Heart left ventricle (tissue), 13 donors: ENCODE results near the gene LANCL2.

Source experiments
- CTCF ChIP-seq, 12 donors: fragments of 200-600 bp; sonication (generic) in 4 of 12; IDR thresholded peaks; one replicate each; pipeline versions ENCODE4 v1.5.0 to v1.8.0; 2018 to 2022; ENCODE audit warnings: antibody characterized with exemption in 12 of 12, mild to moderate bottlenecking in 5 of 12
- POLR2A ChIP-seq, 2 donors: fragments of 450-650 bp; IDR thresholded peaks; one replicate each; pipeline ENCODE4 v1.6.1; 2017; ENCODE audit warnings: antibody characterized with exemption in 2 of 2, mild to moderate bottlenecking in 2 of 2, moderate library complexity in 2 of 2
- donor health status: ischemic (EF 13 %, LVEDD 7.1; RV severe dilation, severe dysfunction).
- donor health status: DM: no; HTN: yes; CAD: no.
- donor health status: DM: no; HTN: no; CAD: no.
- donor health status: ischemic (EF 25% LVEDD 6.9; RV normal size, moderate dysfunction).
- donor health status: ischemic (EF 25% LVEDD 5.7; RV mildly dilated, moderate dysfunction).
- donor health status: ischemic (EF 35%, LVEDD 5.7; RV mildly dilated, moderate dysfunction).
- donor health status: nonischemic (EF 11% LVEDD 7.7; RV severe dilation, severe dysfunction).
- donor health status: DM: yes; HTN: yes; CAD: no.
- donor health status: PGD.
- donor health status: ischemic (EF 29% LVEDD 5.4; RV normal size, mild dysfunction).
- donor health status: nonischemic (EF 23%, LVEDD 6.1; RV moderate dilation, normal function).

- no peak for TF ChIP-seq CTCF (IDR thresholded peaks at IDR 0.05)
- TF ChIP-seq POLR2A (IDR thresholded peaks at IDR 0.05) = no peak
These were observed 38.9 kb upstream of the LANCL2 start for GRCh38 chr7:55326081-55326835.
